ENCODE results near the gene PILRB. TPM values are rescaled to one million over a fixed set of nuclear protein-coding genes. Genes with fewer than 3 reads are reported as not detected.
"Not testable (repeated sequence)": the region's sequence is repeated elsewhere in the genome, so short reads cannot be mapped to it uniquely, and the experiment has no call there.

PILRB gene
- total and polyA plus RNA-seq, 9 of the 15 experiments (the other 6 are each of a cell fraction or from before 2014, with no cell fraction given), result 6.2 to 94.6 (median 37.0) TPM

DNA sequence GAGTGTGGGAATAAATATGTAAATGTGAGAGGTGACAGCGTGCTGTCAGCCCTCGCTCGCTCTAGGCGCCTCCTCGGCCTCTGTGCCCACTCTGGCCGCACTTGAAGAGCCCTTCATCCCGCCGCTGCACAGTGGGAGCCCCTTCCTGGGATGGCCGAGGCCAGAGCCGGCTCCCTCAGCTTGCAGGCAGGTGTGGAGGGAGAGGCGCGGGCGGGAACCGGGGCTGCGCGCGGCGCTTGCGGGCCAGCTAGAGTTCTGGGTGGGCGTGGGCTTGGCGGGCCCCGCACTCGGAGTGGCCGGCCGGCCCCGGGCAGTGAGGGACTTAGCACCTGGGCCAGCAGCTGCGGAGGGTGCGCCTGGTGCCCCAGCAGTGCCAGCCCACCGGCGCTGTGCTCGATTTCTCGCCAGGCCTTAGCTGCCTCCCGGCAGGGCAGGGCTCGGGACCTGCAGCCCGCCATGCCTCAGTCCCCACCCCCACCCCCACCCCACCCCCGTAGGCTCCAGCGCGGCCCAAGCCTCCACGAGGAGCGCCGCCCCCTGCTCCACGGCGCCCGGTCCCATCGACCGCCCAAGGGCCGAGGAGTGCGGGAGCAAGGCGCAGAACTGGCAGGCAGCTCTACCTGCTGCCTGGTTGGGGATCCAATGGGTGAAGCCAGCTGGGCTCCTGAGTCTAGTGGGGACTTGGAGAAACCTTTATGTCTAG is 23.8 kb downstream of the PILRB start:
- FAIRE-seq; H3K4me3 ChIP-seq; intact Hi-C loops (cut with micrococcal nuclease); H3K27ac ChIP-seq (ENCODE audit: extremely low read depth, low read depth, low read length); H3K4me2 ChIP-seq (ENCODE audit: insufficient read depth, low read length); H3K4me1 ChIP-seq (replicated peaks in 1 of 2; ENCODE audit: control insufficient read depth in 2 of 2, insufficient read depth in 2 of 2, low read length in 2 of 2); H3K27me3 ChIP-seq (ENCODE audit: control insufficient read depth in 2 of 2, insufficient read depth in 2 of 2, low read length in 2 of 2); in situ Hi-C loops (cut with MboI); H3K9ac ChIP-seq (ENCODE audit: insufficient read depth in 1 of 2, low read depth in 2 of 2, low read length in 2 of 2); ATAC-seq; H3K9me3 ChIP-seq (replicated peaks; ENCODE audit: control insufficient read depth, insufficient read depth, low read depth, low read length); H3K9me1 ChIP-seq (ENCODE audit: control insufficient read depth, insufficient read depth, low read length); H4K20me1 ChIP-seq (replicated peaks; ENCODE audit: control insufficient read depth, insufficient read depth, low read length); CTCF ChIA-PET (ENCODE audit: low intra/inter-chr PET ratio); H3K36me3 ChIP-seq (ENCODE audit: control insufficient read depth, insufficient read depth, low read length); H3K79me2 ChIP-seq (ENCODE audit: control insufficient read depth, insufficient read depth, low read length); BruUV-seq (replicated peaks); DNase-seq (ENCODE audit: extremely low read depth in 1 of 4, low spot score in 3 of 4); H2AFZ ChIP-seq (ENCODE audit: low read depth, low read length): not testable (repeated sequence)
- 80% methylated on average over 29 of the region's 49 CpGs for WGBS (ENCODE audit: insufficient coverage, low coverage, missing lambda C conversion rate)
- POLR2A ChIA-PET, result interaction anchor here (0.6 to 1.5 kb wide), 3 partner anchors 14 to 47 kb away, joined by 3 to 5 read pairs (median 3); partner anchors contain the start of gene ZCWPW1

GRCh38 chr7:100382234-100382853 is 24.4 kb downstream of the PILRB start:
- BruUV-seq (replicated peaks); H3K36me3 ChIP-seq (ENCODE audit: control insufficient read depth, insufficient read depth, low read length); H3K9ac ChIP-seq (ENCODE audit: insufficient read depth in 1 of 2, low read depth in 2 of 2, low read length in 2 of 2); H3K4me2 ChIP-seq (ENCODE audit: insufficient read depth, low read length); CTCF ChIA-PET (ENCODE audit: low intra/inter-chr PET ratio); H3K4me1 ChIP-seq (replicated peaks in 1 of 2; ENCODE audit: control insufficient read depth in 2 of 2, insufficient read depth in 2 of 2, low read length in 2 of 2); DNase-seq (ENCODE audit: extremely low read depth in 1 of 4, low spot score in 3 of 4); H3K9me3 ChIP-seq (replicated peaks; ENCODE audit: control insufficient read depth, insufficient read depth, low read depth, low read length); H3K9me1 ChIP-seq (ENCODE audit: control insufficient read depth, insufficient read depth, low read length); H4K20me1 ChIP-seq (replicated peaks; ENCODE audit: control insufficient read depth, insufficient read depth, low read length); H3K27me3 ChIP-seq (ENCODE audit: control insufficient read depth in 2 of 2, insufficient read depth in 2 of 2, low read length in 2 of 2); H3K79me2 ChIP-seq (ENCODE audit: control insufficient read depth, insufficient read depth, low read length); in situ Hi-C loops (cut with MboI); H3K27ac ChIP-seq (ENCODE audit: extremely low read depth, low read depth, low read length); intact Hi-C loops (cut with micrococcal nuclease); H3K4me3 ChIP-seq: not testable (repeated sequence)
- FAIRE-seq, result peak; percentile 83
- TF ChIP-seq ZNF316 (IDR thresholded peaks at IDR 0.05) (peak; percentile 50), RBM25 (IDR thresholded peaks at IDR 0.05; ENCODE audit: low read depth, low read length, severe bottlenecking) (peak; percentile 53), SP1 (CRISPR knock-in tag; IDR thresholded peaks at IDR 0.05) (0 out of 2 replicates have a peak, but pooled peaks have one; percentile 35), NFYB (IDR thresholded peaks at IDR 0.05; ENCODE audit: extremely low read depth, insufficient read length) (peak; percentile 86), FOS (IDR thresholded peaks at IDR 0.05; ENCODE audit: extremely low read depth, insufficient read length) (peak; percentile 35), C11orf30 (IDR thresholded peaks at IDR 0.05; ENCODE audit: low read depth) (0 out of 2 replicates have a peak, but pooled peaks have one; percentile 43), MEIS2 (IDR thresholded peaks at IDR 0.05; ENCODE audit: partially characterized antibody) (peak; percentile 10)
- TF ChIP-seq, protein P1, sequence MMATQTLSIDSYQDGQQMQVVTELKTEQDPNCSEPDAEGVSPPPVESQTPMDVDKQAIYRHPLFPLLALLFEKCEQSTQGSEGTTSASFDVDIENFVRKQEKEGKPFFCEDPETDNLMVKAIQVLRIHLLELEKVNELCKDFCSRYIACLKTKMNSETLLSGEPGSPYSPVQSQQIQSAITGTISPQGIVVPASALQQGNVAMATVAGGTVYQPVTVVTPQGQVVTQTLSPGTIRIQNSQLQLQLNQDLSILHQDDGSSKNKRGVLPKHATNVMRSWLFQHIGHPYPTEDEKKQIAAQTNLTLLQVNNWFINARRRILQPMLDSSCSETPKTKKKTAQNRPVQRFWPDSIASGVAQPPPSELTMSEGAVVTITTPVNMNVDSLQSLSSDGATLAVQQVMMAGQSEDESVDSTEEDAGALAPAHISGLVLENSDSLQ (IDR thresholded peaks at IDR 0.05), result peak; percentile 41; the same call in 1 of the 2 replicates
- peak overlapping the region; percentile 72 for H2AFZ ChIP-seq (ENCODE audit: low read depth, low read length)
- ATAC-seq, result peak; percentile 68
- POLR2A ChIA-PET, result interaction anchor here (0.6 to 1.5 kb wide), 5 partner anchors 12 to 519 kb away, joined by 3 to 5 read pairs (median 3); partner anchors contain the start of gene ZCWPW1
- WGBS (ENCODE audit: insufficient coverage, low coverage, missing lambda C conversion rate), result 47% methylated on average over 8 of the region's 8 CpGs
